Measurements from ENCODE around the gene PRKCI.

The PRKCI gene

GRCh38 chr3:170244576-170244975 lies 22.4 kb downstream of the PRKCI start:
- Histone ChIP-seq H3K4me2 (ENCODE audit: low read depth, low read length, poor library complexity, severe bottlenecking) (no peak overlapping the region), H3K27ac (ENCODE audit: low read depth, low read length) (no peak overlapping the region), H3K79me2 (ENCODE audit: insufficient read depth, low read length) (no peaks in the 10 kb centered on the region), H3K36me3 (ENCODE audit: low read length) (no peaks in the 10 kb centered on the region), H3K9me2 (replicated peaks; ENCODE audit: insufficient read depth, low read length) (no peaks in the 10 kb centered on the region), H3K9ac (ENCODE audit: low read length) (no peak overlapping the region), H3K9me3 (ENCODE audit: insufficient read depth, low read length) (no peaks in the 10 kb centered on the region), H2AFZ (ENCODE audit: low read depth, low read length, severe bottlenecking) (no peak overlapping the region), H3F3A (ENCODE audit: insufficient read depth) (no peaks in the 10 kb centered on the region), H3K4me3 (ENCODE audit: insufficient read depth, low read length, poor library complexity, severe bottlenecking) (no peak overlapping the region), H4K20me1 (ENCODE audit: low read depth, low read length) (no peaks in the 10 kb centered on the region), H3K27me3 (ENCODE audit: low read length) (no peaks in the 10 kb centered on the region)
- TF ChIP-seq CTCF (IDR thresholded peaks at IDR 0.05; ENCODE audit: insufficient read depth, low read length, poor library complexity, severe bottlenecking) (no peak), EZH2phosphoT487 (conservative IDR thresholded peaks at IDR 0.05; ENCODE audit: low read length) (no peak)

- Histone ChIP-seq H3K9me2 (replicated peaks; ENCODE audit: insufficient read depth, low read length) (no peaks in the 10 kb centered on the region), H3F3A (ENCODE audit: insufficient read depth) (no peaks in the 10 kb centered on the region), H3K27ac (ENCODE audit: low read depth, low read length) (no peak overlapping the region), H3K79me2 (ENCODE audit: insufficient read depth, low read length) (no peaks in the 10 kb centered on the region), H3K27me3 (ENCODE audit: low read length) (no peaks in the 10 kb centered on the region), H4K20me1 (ENCODE audit: low read depth, low read length) (no peaks in the 10 kb centered on the region), H3K36me3 (ENCODE audit: low read length) (no peaks in the 10 kb centered on the region), H3K4me3 (ENCODE audit: insufficient read depth, low read length, poor library complexity, severe bottlenecking) (no peak overlapping the region), H3K9ac (ENCODE audit: low read length) (no peak overlapping the region), H2AFZ (ENCODE audit: low read depth, low read length, severe bottlenecking) (no peak overlapping the region), H3K4me2 (ENCODE audit: low read depth, low read length, poor library complexity, severe bottlenecking) (no peak overlapping the region), H3K9me3 (ENCODE audit: insufficient read depth, low read length) (no peaks in the 10 kb centered on the region)
- no peak for TF ChIP-seq CTCF (IDR thresholded peaks at IDR 0.05; ENCODE audit: insufficient read depth, low read length, poor library complexity, severe bottlenecking)
- TF ChIP-seq EZH2phosphoT487 (conservative IDR thresholded peaks at IDR 0.05; ENCODE audit: low read length), result no peak
Observed at GRCh38 chr3:170247875-170248274, 25.7 kb downstream of the PRKCI start.

- Histone ChIP-seq H3K9me2 (replicated peaks; ENCODE audit: insufficient read depth, low read length) (no peaks in the 10 kb centered on the region), H3K4me2 (ENCODE audit: low read depth, low read length, poor library complexity, severe bottlenecking) (no peak overlapping the region), H3K27me3 (ENCODE audit: low read length) (no peaks in the 10 kb centered on the region), H3K9ac (ENCODE audit: low read length) (no peak overlapping the region), H3K4me3 (ENCODE audit: insufficient read depth, low read length, poor library complexity, severe bottlenecking) (no peak overlapping the region), H3K79me2 (ENCODE audit: insufficient read depth, low read length) (no peaks in the 10 kb centered on the region), H3F3A (ENCODE audit: insufficient read depth) (no peaks in the 10 kb centered on the region), H2AFZ (ENCODE audit: low read depth, low read length, severe bottlenecking) (no peak overlapping the region), H3K36me3 (ENCODE audit: low read length) (no peaks in the 10 kb centered on the region), H3K9me3 (ENCODE audit: insufficient read depth, low read length) (no peaks in the 10 kb centered on the region), H3K27ac (ENCODE audit: low read depth, low read length) (no peak overlapping the region), H4K20me1 (ENCODE audit: low read depth, low read length) (no peaks in the 10 kb centered on the region)
- TF ChIP-seq EZH2phosphoT487 (conservative IDR thresholded peaks at IDR 0.05; ENCODE audit: low read length), result no peak
- TF ChIP-seq CTCF (IDR thresholded peaks at IDR 0.05; ENCODE audit: insufficient read depth, low read length, poor library complexity, severe bottlenecking), result no peak
Observed at GRCh38 chr3:170256597-170256996, 34.4 kb downstream of the PRKCI start.
